HepG2 (cell line): Measurements from ENCODE around the gene DUS1L. TPM values are rescaled to one million over a fixed set of nuclear protein-coding genes. Genes with fewer than 3 reads are reported as not detected.

Experiments
- KMT2A ChIP-seq: sonication (generic); formaldehyde crosslinking; IDR thresholded peaks from 2 replicates; pipeline ENCODE4 v1.4.0; 2020; ENCODE audit warnings: missing genetic modification reagents
- RBFOX2 ChIP-seq: fragments of 200-400 bp; formaldehyde crosslinking; IDR thresholded peaks from 2 replicates; pipeline ENCODE4 v1.6.1; 2017; ENCODE audit warnings: low read depth, mild to moderate bottlenecking, low read length
- SAP130 ChIP-seq: IDR thresholded peaks from 2 replicates; pipeline ENCODE4 v1.6.1; 2016; ENCODE audit warnings: low read depth
- YY1 ChIP-seq: IDR thresholded peaks from 2 replicates; pipeline ENCODE4 v1.6.1; 2011; ENCODE audit warnings: low read length, low read depth, moderate library complexity, mild to moderate bottlenecking; ENCODE audit not compliant: insufficient read depth, insufficient replicate concordance
- ZBTB7A ChIP-seq: sonication (generic); formaldehyde crosslinking; IDR thresholded peaks from 2 replicates; pipeline ENCODE4 v1.8.0; 2022; ENCODE audit warnings: mild to moderate bottlenecking, missing genetic modification reagents
- ZFAT ChIP-seq: sonication (generic); formaldehyde crosslinking; conservative IDR thresholded peaks from 2 replicates; pipeline ENCODE4 v1.8.1; 2023; ENCODE audit warnings: missing genetic modification reagents, inconsistent platforms
- ZNF251 ChIP-seq: sonication (generic); formaldehyde crosslinking; IDR thresholded peaks from 2 replicates; pipeline ENCODE4 v1.9.0; 2021; ENCODE audit warnings: mild to moderate bottlenecking, missing genetic modification reagents
- ZNF607 ChIP-seq: sonication (generic); formaldehyde crosslinking; IDR thresholded peaks from 2 replicates; pipeline ENCODE4 v1.5.1; 2020; ENCODE audit warnings: missing genetic modification reagents, mild to moderate bottlenecking, borderline replicate concordance
- ZNF678 ChIP-seq: sonication (generic); formaldehyde crosslinking; IDR thresholded peaks from 2 replicates; pipeline ENCODE4 v1.4.0; 2020; ENCODE audit warnings: mild to moderate bottlenecking, missing genetic modification reagents
- polyA plus RNA-seq, 8 experiments: library from polyadenylated mRNA; depleted of rRNA in 3 of 8; stranded (reverse) in 7 of 8; unstranded in 1 of 8; fragments of >200 nt; fragmentation: Illumina TruSeq in 4 of 8; extraction: Trizol in 4 of 8; gene quantifications; 2 replicates each; pipeline versions ENCODE4 v1.2.1 to v1.2.3, GENCODE V29; 2011 to 2016; ENCODE audit warnings: low read depth in 4 of 8, missing spikeins in 1 of 8, mixed read lengths in 1 of 8; ENCODE audit not compliant: insufficient read depth in 1 of 8
- total RNA-seq, 5 experiments: library from RNA; depleted of rRNA; stranded (reverse); fragments of >200 nt; fragmentation: Illumina TruSeq; extraction: Trizol; gene quantifications; 2 replicates each; pipeline ENCODE4 v1.2.3, GENCODE V29; 2016; ENCODE audit warnings: low read depth in 1 of 5
- TF ChIP-seq, protein P1 (sequence below): sonication (generic); formaldehyde crosslinking; conservative IDR thresholded peaks from 2 replicates; pipeline ENCODE4 v1.4.0; 2020; ENCODE audit warnings: missing genetic modification reagents
- TF ChIP-seq, protein P2 (sequence below): sonication (generic); formaldehyde crosslinking; IDR thresholded peaks from 2 replicates; pipeline ENCODE4 v1.4.0; 2020; ENCODE audit warnings: missing genetic modification reagents, borderline replicate concordance
- TF ChIP-seq, protein P3 (sequence below): sonication (generic); formaldehyde crosslinking; IDR thresholded peaks from 2 replicates; pipeline ENCODE4 v1.4.0; 2020; ENCODE audit warnings: missing genetic modification reagents, mild to moderate bottlenecking, borderline replicate concordance
- TF ChIP-seq, protein P4 (sequence below): IDR thresholded peaks from 2 replicates; pipeline ENCODE4 v1.6.1; 2016

The DUS1L gene
- total and polyA plus RNA-seq, 2 of the 13 experiments (the other 11 are each of a cell fraction or from before 2014, with no cell fraction given) = 81.0 to 109 TPM

DNA sequence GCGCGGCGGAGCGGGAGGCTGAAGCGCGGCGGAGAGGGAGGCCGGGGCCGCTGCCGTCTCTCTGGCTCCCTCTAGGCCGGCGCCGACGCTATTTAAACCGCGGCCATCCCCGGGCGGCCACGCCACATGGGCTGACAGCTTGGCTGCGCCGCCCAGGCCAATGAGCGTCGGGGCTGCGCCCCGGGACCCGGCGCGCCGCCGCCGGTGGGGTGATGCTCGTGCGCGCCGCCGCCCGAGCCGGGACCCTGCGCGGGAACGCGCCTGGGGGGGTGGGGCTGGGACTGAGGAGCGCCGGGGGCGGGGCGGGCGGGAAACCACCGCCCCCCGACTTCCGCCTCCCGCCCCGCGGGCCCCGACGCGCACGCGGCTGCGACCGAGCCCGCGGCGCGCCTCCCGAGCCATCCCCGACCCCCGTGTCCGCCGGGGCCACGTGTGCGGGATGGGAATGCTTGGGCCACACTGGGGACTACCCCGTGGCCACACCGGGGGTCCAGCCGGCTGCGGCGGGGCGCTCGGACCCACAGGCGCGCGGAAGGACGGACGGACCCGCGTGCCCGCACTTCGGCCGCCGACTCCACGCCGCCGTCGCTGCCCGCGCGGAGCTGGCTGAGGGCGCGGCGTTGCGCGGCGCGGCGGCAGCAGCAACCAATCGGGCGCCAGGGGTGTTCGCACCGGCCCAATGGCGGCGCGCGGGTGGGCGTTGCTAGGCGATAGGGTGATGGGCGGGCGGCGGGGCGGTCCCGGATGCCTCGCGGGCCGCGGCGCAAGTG is 32.8 kb upstream of the DUS1L start, which contains the start of gene FASN (continued):
- TF ChIP-seq, protein P1, sequence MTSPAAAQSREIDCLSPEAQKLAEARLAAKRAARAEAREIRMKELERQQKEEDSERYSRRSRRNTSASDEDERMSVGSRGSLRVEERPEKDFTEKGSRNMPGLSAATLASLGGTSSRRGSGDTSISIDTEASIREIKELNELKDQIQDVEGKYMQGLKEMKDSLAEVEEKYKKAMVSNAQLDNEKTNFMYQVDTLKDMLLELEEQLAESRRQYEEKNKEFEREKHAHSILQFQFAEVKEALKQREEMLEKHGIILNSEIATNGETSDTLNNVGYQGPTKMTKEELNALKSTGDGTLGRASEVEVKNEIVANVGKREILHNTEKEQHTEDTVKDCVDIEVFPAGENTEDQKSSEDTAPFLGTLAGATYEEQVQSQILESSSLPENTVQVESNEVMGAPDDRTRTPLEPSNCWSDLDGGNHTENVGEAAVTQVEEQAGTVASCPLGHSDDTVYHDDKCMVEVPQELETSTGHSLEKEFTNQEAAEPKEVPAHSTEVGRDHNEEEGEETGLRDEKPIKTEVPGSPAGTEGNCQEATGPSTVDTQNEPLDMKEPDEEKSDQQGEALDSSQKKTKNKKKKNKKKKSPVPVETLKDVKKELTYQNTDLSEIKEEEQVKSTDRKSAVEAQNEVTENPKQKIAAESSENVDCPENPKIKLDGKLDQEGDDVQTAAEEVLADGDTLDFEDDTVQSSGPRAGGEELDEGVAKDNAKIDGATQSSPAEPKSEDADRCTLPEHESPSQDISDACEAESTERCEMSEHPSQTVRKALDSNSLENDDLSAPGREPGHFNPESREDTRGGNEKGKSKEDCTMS = no peak
- TF ChIP-seq ZNF678 (CRISPR knock-in tag) (peak; percentile 28; the same call in 1 of the 2 replicates), YY1 (peak; percentile 93), KMT2A (peak; percentile 65; the same call in 1 of the 2 replicates), ZNF251 (CRISPR knock-in tag) (no peak), ZNF607 (CRISPR knock-in tag) (peak; percentile 62), ZBTB7A (CRISPR knock-in tag) (no peak), SAP130 (CRISPR knock-in tag) (peak; percentile 84), ZFAT (CRISPR knock-in tag) (peak; percentile 81; the same call in 1 of the 2 replicates), RBFOX2 (peak; percentile 91)
- TF ChIP-seq, protein P2, sequence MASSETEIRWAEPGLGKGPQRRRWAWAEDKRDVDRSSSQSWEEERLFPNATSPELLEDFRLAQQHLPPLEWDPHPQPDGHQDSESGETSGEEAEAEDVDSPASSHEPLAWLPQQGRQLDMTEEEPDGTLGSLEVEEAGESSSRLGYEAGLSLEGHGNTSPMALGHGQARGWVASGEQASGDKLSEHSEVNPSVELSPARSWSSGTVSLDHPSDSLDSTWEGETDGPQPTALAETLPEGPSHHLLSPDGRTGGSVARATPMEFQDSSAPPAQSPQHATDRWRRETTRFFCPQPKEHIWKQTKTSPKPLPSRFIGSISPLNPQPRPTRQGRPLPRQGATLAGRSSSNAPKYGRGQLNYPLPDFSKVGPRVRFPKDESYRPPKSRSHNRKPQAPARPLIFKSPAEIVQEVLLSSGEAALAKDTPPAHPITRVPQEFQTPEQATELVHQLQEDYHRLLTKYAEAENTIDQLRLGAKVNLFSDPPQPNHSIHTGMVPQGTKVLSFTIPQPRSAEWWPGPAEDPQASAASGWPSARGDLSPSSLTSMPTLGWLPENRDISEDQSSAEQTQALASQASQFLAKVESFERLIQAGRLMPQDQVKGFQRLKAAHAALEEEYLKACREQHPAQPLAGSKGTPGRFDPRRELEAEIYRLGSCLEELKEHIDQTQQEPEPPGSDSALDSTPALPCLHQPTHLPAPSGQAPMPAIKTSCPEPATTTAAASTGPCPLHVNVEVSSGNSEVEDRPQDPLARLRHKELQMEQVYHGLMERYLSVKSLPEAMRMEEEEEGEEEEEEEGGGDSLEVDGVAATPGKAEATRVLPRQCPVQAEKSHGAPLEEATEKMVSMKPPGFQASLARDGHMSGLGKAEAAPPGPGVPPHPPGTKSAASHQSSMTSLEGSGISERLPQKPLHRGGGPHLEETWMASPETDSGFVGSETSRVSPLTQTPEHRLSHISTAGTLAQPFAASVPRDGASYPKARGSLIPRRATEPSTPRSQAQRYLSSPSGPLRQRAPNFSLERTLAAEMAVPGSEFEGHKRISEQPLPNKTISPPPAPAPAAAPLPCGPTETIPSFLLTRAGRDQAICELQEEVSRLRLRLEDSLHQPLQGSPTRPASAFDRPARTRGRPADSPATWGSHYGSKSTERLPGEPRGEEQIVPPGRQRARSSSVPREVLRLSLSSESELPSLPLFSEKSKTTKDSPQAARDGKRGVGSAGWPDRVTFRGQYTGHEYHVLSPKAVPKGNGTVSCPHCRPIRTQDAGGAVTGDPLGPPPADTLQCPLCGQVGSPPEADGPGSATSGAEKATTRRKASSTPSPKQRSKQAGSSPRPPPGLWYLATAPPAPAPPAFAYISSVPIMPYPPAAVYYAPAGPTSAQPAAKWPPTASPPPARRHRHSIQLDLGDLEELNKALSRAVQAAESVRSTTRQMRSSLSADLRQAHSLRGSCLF (CRISPR knock-in tag) = no peak
- TF ChIP-seq, protein P3, sequence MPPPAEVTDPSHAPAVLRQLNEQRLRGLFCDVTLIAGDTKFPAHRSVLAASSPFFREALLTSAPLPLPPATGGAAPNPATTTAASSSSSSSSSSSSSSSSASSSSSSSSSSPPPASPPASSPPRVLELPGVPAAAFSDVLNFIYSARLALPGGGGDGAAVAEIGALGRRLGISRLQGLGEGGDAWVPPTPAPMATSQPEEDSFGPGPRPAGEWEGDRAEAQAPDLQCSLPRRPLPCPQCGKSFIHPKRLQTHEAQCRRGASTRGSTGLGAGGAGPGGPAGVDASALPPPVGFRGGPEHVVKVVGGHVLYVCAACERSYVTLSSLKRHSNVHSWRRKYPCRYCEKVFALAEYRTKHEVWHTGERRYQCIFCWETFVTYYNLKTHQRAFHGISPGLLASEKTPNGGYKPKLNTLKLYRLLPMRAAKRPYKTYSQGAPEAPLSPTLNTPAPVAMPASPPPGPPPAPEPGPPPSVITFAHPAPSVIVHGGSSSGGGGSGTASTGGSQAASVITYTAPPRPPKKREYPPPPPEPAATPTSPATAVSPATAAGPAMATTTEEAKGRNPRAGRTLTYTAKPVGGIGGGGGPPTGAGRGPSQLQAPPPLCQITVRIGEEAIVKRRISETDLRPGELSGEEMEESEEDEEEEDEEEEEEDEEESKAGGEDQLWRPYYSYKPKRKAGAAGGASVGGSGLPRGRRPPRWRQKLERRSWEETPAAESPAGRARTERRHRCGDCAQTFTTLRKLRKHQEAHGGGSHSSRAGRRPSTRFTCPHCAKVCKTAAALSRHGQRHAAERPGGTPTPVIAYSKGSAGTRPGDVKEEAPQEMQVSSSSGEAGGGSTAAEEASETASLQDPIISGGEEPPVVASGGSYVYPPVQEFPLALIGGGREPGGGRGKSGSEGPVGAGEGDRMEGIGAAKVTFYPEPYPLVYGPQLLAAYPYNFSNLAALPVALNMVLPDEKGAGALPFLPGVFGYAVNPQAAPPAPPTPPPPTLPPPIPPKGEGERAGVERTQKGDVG (CRISPR knock-in tag) = no peak
- TF ChIP-seq, protein P4, sequence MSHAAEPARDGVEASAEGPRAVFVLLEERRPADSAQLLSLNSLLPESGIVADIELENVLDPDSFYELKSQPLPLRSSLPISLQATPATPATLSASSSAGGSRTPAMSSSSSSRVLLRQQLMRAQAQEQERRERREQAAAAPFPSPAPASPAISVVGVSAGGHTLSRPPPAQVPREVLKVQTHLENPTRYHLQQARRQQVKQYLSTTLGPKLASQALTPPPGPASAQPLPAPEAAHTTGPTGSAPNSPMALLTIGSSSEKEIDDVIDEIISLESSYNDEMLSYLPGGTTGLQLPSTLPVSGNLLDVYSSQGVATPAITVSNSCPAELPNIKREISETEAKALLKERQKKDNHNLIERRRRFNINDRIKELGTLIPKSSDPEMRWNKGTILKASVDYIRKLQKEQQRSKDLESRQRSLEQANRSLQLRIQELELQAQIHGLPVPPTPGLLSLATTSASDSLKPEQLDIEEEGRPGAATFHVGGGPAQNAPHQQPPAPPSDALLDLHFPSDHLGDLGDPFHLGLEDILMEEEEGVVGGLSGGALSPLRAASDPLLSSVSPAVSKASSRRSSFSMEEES = 0 out of 2 replicates have a peak, but pooled peaks have one; percentile 59
